ENCODE measurements around the gene ACO2. TPM values are rescaled to one million over a fixed set of nuclear protein-coding genes. Genes with fewer than 3 reads are reported as not detected.
A peak's percentile ranks its signal among the peaks of the same experiment; 100 is the strongest.

ACO2 gene
- polyA plus RNA-seq, 1 of the 3 experiments (the other 2 are of a cell fraction) = 47.0 TPM

DNA sequence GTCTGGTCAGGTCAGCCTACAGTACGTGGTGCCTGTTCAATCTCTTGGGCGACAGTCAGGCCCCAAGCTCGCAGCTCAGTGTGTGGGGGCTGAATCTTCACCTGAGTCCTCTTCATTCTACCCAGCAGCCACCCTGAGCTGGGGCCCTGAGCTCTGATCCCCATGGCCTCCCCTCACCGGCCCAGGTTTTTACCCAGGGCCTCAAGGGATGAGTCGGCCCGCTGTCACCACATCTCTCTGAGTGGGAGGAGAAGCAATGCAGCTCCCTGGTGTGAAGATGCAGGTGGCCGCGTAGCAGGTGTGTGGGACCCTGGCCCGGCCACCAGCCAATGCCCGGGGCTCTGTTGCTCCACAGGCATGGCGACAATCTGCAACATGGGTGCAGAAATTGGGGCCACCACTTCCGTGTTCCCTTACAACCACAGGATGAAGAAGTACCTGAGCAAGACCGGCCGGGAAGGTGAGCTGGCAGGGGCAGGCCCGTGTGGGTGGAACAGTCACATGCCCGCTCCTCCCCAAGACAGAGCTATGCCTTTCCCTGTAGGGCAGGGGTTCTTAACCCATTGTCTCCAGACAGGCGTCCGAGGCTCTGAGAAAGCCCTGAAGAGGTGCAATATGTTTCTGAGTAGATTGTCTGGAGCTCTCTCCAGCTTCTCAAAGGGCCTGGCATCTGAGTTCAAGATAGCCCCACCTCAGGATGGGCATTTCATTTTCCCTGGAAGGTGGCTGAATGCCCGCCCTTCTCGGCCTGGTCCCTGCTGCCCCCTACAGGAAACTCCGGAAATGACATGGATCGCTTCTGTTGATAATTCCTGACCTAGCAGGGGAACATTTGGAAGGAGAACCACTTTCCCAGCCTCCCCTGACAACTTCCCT, 48.5 kb downstream of the ACO2 start:
- DNase-seq = peak; percentile 75

DNA sequence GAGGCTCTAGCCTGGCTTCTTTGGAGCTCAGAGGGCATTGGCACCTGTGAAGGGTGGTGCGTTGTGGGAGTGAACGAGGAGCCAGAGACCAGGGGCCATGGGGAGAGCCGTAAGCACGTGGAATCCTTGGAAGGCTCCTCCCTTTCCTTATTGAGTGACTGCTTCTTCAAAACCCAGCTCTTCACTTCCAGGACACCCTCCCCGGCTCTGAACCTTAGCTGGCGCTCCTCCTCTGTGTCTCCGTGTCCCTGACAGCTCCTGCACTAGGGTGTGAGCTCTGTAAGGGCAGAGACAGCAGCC, 49.1 kb downstream of the ACO2 start:
- no peak for TF ChIP-seq TAF1 (IDR thresholded peaks at IDR 0.05; ENCODE audit: borderline replicate concordance, low read depth, low read length)
- TF ChIP-seq, protein P1, sequence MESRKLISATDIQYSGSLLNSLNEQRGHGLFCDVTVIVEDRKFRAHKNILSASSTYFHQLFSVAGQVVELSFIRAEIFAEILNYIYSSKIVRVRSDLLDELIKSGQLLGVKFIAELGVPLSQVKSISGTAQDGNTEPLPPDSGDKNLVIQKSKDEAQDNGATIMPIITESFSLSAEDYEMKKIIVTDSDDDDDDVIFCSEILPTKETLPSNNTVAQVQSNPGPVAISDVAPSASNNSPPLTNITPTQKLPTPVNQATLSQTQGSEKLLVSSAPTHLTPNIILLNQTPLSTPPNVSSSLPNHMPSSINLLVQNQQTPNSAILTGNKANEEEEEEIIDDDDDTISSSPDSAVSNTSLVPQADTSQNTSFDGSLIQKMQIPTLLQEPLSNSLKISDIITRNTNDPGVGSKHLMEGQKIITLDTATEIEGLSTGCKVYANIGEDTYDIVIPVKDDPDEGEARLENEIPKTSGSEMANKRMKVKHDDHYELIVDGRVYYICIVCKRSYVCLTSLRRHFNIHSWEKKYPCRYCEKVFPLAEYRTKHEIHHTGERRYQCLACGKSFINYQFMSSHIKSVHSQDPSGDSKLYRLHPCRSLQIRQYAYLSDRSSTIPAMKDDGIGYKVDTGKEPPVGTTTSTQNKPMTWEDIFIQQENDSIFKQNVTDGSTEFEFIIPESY (IDR thresholded peaks at IDR 0.05; ENCODE audit: borderline replicate concordance, low read depth) = no peak
- no peak for TF ChIP-seq JUND (IDR thresholded peaks at IDR 0.05)
- TF ChIP-seq GABPA (IDR thresholded peaks at IDR 0.05; ENCODE audit: low read depth) = no peak
- TF ChIP-seq TCF12 (IDR thresholded peaks at IDR 0.05) = no peak
- Histone ChIP-seq H3K4me1 (ENCODE audit: control insufficient read depth in 1 of 2, insufficient read depth in 2 of 2, low read depth in 1 of 2, low read length in 1 of 2) (peaks cover 1 to 2% of the 10 kb centered on the region in 2 experiments; a peak in 2 of 4 replicates), H3K9me2 (no peaks in the 10 kb centered on the region), H3K36me3 (replicated peaks in 1 of 2; ENCODE audit: control insufficient read depth in 1 of 2, insufficient read depth in 2 of 2, low read length in 1 of 2) (peaks cover 0 to 6% of the 10 kb centered on the region in 2 experiments), H2AFZ (ENCODE audit: low read depth) (no peak overlapping the region), H3K4me2 (no peak overlapping the region), H3K9ac (no peak overlapping the region), H3F3A (replicated peaks; ENCODE audit: insufficient read depth) (no peaks in the 10 kb centered on the region), H3K79me2 (ENCODE audit: insufficient read depth) (no peaks in the 10 kb centered on the region), H3K9me3 (no peaks in the 10 kb centered on the region), H4K20me1 (ENCODE audit: insufficient read depth) (no peaks in the 10 kb centered on the region), H3K4me3 (ENCODE audit: low read depth in 2 of 2, low read length in 1 of 2) (no peak overlapping the region; a peak in 1 of 4 replicates), H3K27me3 (ENCODE audit: insufficient read depth) (no peaks in the 10 kb centered on the region), H3K27ac (ENCODE audit: low read depth in 2 of 2, low read length in 1 of 2) (no peak overlapping the region)
- WGBS (ENCODE audit: low lambda C conversion rate) = 82% methylated on average over 4 of the region's 7 CpGs
- DNase-seq = no peak
- ChIA-PET POLR2A (no interaction called here), CTCF (interaction anchor here (0.5 to 4.3 kb wide), 27 partner anchors 7 to 247 kb away, joined by 3 to 69 read pairs (median 5); no protein-coding TSS in a partner anchor)

More for the DNA sequence above, 48.5 kb downstream of the ACO2 start:
- Histone ChIP-seq H3K9me2 (no peaks in the 10 kb centered on the region), H3K79me2 (ENCODE audit: insufficient read depth) (no peaks in the 10 kb centered on the region), H3K9ac (no peak overlapping the region), H3K4me2 (no peak overlapping the region), H3K27ac (ENCODE audit: low read depth in 2 of 2, low read length in 1 of 2) (no peak overlapping the region), H3K9me3 (no peaks in the 10 kb centered on the region), H4K20me1 (ENCODE audit: insufficient read depth) (no peaks in the 10 kb centered on the region), H3K4me1 (ENCODE audit: control insufficient read depth in 1 of 2, insufficient read depth in 2 of 2, low read depth in 1 of 2, low read length in 1 of 2) (peaks cover 2 to 7% of the 10 kb centered on the region in 2 experiments; a peak in 2 of 4 replicates), H3K4me3 (ENCODE audit: low read depth in 2 of 2, low read length in 1 of 2) (no peak overlapping the region; a peak in 1 of 4 replicates), H3K36me3 (replicated peaks in 1 of 2; ENCODE audit: control insufficient read depth in 1 of 2, insufficient read depth in 2 of 2, low read length in 1 of 2) (peaks cover 0 to 6% of the 10 kb centered on the region in 2 experiments), H3F3A (replicated peaks; ENCODE audit: insufficient read depth) (no peaks in the 10 kb centered on the region), H3K27me3 (ENCODE audit: insufficient read depth) (no peaks in the 10 kb centered on the region), H2AFZ (ENCODE audit: low read depth) (no peak overlapping the region)
- CTCF ChIA-PET = interaction anchor here (0.5 to 4.3 kb wide), 31 partner anchors 8 to 595 kb away, joined by 3 to 69 read pairs (median 4); partner anchors contain the start of genes ACO2 and PHF5A
- WGBS (ENCODE audit: low lambda C conversion rate) = 0% methylated on average over 4 of the region's 22 CpGs
- TF ChIP-seq, protein P2, sequence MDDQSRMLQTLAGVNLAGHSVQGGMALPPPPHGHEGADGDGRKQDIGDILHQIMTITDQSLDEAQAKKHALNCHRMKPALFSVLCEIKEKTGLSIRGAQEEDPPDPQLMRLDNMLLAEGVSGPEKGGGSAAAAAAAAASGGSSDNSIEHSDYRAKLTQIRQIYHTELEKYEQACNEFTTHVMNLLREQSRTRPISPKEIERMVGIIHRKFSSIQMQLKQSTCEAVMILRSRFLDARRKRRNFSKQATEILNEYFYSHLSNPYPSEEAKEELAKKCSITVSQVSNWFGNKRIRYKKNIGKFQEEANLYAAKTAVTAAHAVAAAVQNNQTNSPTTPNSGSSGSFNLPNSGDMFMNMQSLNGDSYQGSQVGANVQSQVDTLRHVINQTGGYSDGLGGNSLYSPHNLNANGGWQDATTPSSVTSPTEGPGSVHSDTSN (IDR thresholded peaks at IDR 0.05) = no peak
- peak; percentile 45; the same call in 1 of the 2 replicates for TF ChIP-seq SMC3 (IDR thresholded peaks at IDR 0.05; ENCODE audit: low read depth, low read length)
- TF ChIP-seq RAD21 (IDR thresholded peaks at IDR 0.05; ENCODE audit: low read length) = peak; percentile 81
- no peak for TF ChIP-seq RFX5 (IDR thresholded peaks at IDR 0.05; ENCODE audit: low read length)
- TF ChIP-seq ELF1 (IDR thresholded peaks at IDR 0.05) = no peak
- TF ChIP-seq, protein P3, sequence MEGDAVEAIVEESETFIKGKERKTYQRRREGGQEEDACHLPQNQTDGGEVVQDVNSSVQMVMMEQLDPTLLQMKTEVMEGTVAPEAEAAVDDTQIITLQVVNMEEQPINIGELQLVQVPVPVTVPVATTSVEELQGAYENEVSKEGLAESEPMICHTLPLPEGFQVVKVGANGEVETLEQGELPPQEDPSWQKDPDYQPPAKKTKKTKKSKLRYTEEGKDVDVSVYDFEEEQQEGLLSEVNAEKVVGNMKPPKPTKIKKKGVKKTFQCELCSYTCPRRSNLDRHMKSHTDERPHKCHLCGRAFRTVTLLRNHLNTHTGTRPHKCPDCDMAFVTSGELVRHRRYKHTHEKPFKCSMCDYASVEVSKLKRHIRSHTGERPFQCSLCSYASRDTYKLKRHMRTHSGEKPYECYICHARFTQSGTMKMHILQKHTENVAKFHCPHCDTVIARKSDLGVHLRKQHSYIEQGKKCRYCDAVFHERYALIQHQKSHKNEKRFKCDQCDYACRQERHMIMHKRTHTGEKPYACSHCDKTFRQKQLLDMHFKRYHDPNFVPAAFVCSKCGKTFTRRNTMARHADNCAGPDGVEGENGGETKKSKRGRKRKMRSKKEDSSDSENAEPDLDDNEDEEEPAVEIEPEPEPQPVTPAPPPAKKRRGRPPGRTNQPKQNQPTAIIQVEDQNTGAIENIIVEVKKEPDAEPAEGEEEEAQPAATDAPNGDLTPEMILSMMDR (IDR thresholded peaks at IDR 0.05) = peak; percentile 66
- TF ChIP-seq, protein P4, sequence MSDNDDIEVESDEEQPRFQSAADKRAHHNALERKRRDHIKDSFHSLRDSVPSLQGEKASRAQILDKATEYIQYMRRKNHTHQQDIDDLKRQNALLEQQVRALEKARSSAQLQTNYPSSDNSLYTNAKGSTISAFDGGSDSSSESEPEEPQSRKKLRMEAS (IDR thresholded peaks at IDR 0.05; ENCODE audit: low read depth) = no peak
- TF ChIP-seq EZH2phosphoT487 (IDR thresholded peaks at IDR 0.05; ENCODE audit: borderline replicate concordance, low read depth) = no peak
- TF ChIP-seq FOSL2 (IDR thresholded peaks at IDR 0.05; ENCODE audit: borderline replicate concordance, low read depth) = no peak
- POLR2A ChIA-PET = interaction anchor here (1.1 kb wide), 1 partner anchor 115 kb away, joined by 4 read pairs; no protein-coding TSS in a partner anchor
